ENCODE data around the gene EIF3K. TPM values are rescaled to one million over a fixed set of nuclear protein-coding genes. Genes with fewer than 3 reads are reported as not detected.

EIF3K gene
- 371 and 436 TPM in 2 replicates for total RNA-seq

GRCh38 chr19:38618590-38619360 is at the start of gene EIF3K:
Gene EIF3K, plus strand, starts transcription at chr19:38619188. Its CDS starts 81 bp downstream, at chr19:38619269.

GRCh38 chr19:38617764-38618589 is 1.0 kb upstream of the EIF3K start, which contains the start of gene MAP4K1:
Gene MAP4K1, minus strand, starts transcription at chr19:38617953. Its CDS starts 58 bp downstream, at chr19:38617895.

GRCh38 chr19:38647368-38647965 is 28.5 kb downstream of the EIF3K start, which contains the start of gene ACTN4:
Gene ACTN4, plus strand, starts transcription at chr19:38647649. Its CDS starts 97 bp downstream, at chr19:38647746.

Other genes with a start within 250 kb of the EIF3K start
- 308 and 462 TPM in 2 replicates for gene PSMD8, start 244.6 kb upstream of the EIF3K start, total RNA-seq
- 0.11 and 0.62 TPM in 2 replicates for gene GGN, start 231.2 kb upstream of the EIF3K start, total RNA-seq
- 2.4 TPM in 2 replicates for gene SPRED3, start 230.5 kb upstream of the EIF3K start, total RNA-seq
- gene FAM98C, start 216.1 kb upstream of the EIF3K start, total RNA-seq: 7.2 and 8.0 TPM in 2 replicates
- not detected in 2 replicates for gene RASGRP4, start 193.0 kb upstream of the EIF3K start, total RNA-seq
- under 0.01 and 0.11 TPM in 2 replicates for gene RYR1, start 185.5 kb upstream of the EIF3K start, total RNA-seq
- 0.55 TPM in 1 of 2 replicates, not detected in the other for gene MAP4K1, start 1.2 kb upstream of the EIF3K start, total RNA-seq
- 314 and 514 TPM in 2 replicates for gene ACTN4, start 28.5 kb downstream of the EIF3K start, total RNA-seq
- gene CAPN12, start 125.3 kb downstream of the EIF3K start, total RNA-seq: not detected in 2 replicates
- gene LGALS7, start 154.3 kb downstream of the EIF3K start, total RNA-seq: not detected in 2 replicates
- 0.55 TPM in 1 of 2 replicates, not detected in the other for gene LGALS7B, start 170.0 kb downstream of the EIF3K start, total RNA-seq
- gene LGALS4, start 193.8 kb downstream of the EIF3K start, total RNA-seq: not detected in 2 replicates
- gene ECH1, start 212.6 kb downstream of the EIF3K start, total RNA-seq: 7.1 TPM in 2 replicates
- gene HNRNPL, start 230.8 kb downstream of the EIF3K start, total RNA-seq: 279 and 457 TPM in 2 replicates